ENCODE data around the gene PPM1L.
A peak's percentile ranks its signal among the peaks of the same experiment; 100 is the strongest.

PPM1L gene

GRCh38 chr3:161101609-161102008 is 345.6 kb downstream of the PPM1L start:
- no peak for DNase-seq (ENCODE audit: low spot score)

DNA sequence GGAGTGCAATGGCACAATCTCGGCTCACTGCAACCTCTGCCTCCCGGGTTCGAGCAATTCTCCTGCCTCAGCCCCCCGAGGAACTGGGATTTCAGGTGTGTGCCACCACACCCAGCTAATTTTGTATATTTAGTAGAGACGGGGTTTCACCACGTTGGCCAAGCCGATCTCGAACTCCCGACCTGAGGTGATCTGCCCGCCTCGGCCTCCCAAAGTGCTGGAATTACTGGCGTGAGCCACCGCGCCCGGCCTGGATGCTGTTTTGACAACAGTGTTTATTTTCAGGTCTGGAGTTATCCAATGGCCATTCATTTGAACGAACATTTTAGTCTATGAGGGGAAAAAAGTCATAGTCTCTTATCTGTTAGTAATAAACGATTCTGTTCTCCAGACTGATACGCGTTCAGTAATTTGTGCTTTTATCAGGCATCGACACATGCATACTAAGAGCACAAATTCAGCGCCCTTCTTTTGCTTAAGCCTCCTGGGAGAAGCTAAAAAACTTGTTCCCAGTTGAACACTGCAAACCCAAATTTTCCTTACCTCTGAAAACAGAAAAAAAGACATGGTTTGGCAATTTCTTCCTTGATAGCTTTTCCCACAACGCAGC is 347.9 kb downstream of the PPM1L start:
- no peak for DNase-seq (ENCODE audit: low spot score)

GRCh38 chr3:161104561-161105551 is 348.8 kb downstream of the PPM1L start, which contains the start of gene B3GALNT1:
TSS of gene B3GALNT1 (minus strand) at chr3:161105349. CDS start at chr3:161086754, 18,595 bp downstream.
- DNase-seq (ENCODE audit: low spot score): peak; percentile 49

- no peak for DNase-seq (ENCODE audit: low spot score)
These were observed 351.3 kb downstream of the PPM1L start for GRCh38 chr3:161107311-161107710.

DNA sequence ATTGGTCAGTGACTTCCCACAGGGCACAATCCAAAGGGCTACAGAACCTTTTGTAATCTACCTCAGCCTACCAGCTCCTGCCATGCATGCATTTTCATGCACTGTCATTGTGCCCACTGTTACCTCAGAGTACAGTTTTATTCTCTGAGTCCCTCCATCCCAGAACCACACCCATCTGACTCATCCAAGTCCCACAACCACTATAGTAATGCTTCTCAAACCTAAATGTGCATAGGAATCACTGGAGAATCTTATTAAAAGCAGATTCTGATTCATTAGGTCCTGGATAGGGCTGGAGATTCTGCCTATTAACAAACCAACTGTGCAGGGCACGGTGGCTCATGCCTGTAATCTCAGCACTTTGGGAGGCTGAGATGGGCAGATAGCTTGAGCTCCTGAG is 352.8 kb downstream of the PPM1L start:
- no peak for DNase-seq (ENCODE audit: low spot score)

GRCh38 chr3:161117646-161118045 is 361.6 kb downstream of the PPM1L start:
- DNase-seq (ENCODE audit: low spot score): no peak

GRCh38 chr3:161126495-161126894 is 370.5 kb downstream of the PPM1L start:
- no peak for DNase-seq (ENCODE audit: low spot score)

Measured in HuH-7.5 (cell line).